Fibroblast of villous mesenchyme (primary cell): ENCODE measurements around the gene RPS26. TPM values are rescaled to one million over a fixed set of nuclear protein-coding genes. Genes with fewer than 3 reads are reported as not detected.
"Not testable (repeated sequence)": the region's sequence is repeated elsewhere in the genome, so short reads cannot be mapped to it uniquely, and the experiment has no call there.

Source experiments
- DNase-seq: peaks from one replicate; pipeline ENCODE4 v3.0.0-alpha.2; 2010; ENCODE audit warnings: low read depth
- H3K4me3 ChIP-seq: 2 replicates; pipeline ENCODE4 v1.5.1; 2011; ENCODE audit warnings: low read depth, mild to moderate bottlenecking, low read length
- total RNA-seq: library from RNA; depleted of rRNA; stranded (reverse); fragments of >200 nt; gene quantifications from 2 replicates; pipeline ENCODE4 v1.2.3, GENCODE V29; 2012
- TF ChIP-seq, protein P1 (sequence below): IDR thresholded peaks from 2 replicates; pipeline ENCODE4 v1.5.1; 2012; ENCODE audit warnings: low read depth, mild to moderate bottlenecking, low read length; ENCODE audit not compliant: insufficient read depth

The RPS26 gene
- total RNA-seq: 197 and 313 TPM in 2 replicates

- TF ChIP-seq, protein P1, sequence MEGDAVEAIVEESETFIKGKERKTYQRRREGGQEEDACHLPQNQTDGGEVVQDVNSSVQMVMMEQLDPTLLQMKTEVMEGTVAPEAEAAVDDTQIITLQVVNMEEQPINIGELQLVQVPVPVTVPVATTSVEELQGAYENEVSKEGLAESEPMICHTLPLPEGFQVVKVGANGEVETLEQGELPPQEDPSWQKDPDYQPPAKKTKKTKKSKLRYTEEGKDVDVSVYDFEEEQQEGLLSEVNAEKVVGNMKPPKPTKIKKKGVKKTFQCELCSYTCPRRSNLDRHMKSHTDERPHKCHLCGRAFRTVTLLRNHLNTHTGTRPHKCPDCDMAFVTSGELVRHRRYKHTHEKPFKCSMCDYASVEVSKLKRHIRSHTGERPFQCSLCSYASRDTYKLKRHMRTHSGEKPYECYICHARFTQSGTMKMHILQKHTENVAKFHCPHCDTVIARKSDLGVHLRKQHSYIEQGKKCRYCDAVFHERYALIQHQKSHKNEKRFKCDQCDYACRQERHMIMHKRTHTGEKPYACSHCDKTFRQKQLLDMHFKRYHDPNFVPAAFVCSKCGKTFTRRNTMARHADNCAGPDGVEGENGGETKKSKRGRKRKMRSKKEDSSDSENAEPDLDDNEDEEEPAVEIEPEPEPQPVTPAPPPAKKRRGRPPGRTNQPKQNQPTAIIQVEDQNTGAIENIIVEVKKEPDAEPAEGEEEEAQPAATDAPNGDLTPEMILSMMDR: peak; percentile 46
- H3K4me3 ChIP-seq: peak within 1 kb of the TSS; percentile 99
- peak; percentile 100 for DNase-seq
Observed at GRCh38 chr12:56041552-56042429, at the start of gene RPS26. Gene RPS26 (plus strand): TSS chr12:56041918. CDS start chr12:56042167, 249 bp downstream.

GRCh38 chr12:55993230-55993853, 48.4 kb upstream of the RPS26 start:
- TF ChIP-seq, protein P1: no peak
- H3K4me3 ChIP-seq: no peak overlapping the region
- no peak for DNase-seq

- DNase-seq: no peak
- H3K4me3 ChIP-seq: no peak overlapping the region
- TF ChIP-seq, protein P1: no peak
Observed at GRCh38 chr12:55995366-55995765, 46.4 kb upstream of the RPS26 start.

DNA sequence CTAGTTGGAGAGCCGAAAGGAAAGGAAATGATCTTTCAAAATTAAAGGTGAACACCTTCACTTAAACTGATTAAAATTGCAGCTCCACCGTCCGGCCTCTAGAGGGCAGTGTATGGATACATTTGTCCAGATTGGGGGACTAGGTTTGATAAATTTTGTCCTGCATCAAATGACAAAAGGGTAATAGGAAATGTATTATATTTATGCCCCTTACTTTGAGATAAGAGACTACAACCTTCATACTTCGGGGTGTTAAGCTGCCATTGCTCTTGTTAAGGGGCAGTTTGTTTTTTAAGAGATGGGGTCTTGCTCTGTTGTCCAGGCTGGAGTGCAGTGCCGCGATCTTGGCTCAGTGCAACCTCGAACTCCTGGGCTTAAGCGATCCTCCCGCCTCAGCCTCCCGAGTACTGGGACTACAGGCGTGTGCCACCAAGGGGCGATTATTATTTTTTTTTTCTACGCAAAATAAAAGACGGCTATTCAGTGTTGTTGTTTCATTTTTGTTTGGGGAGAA, 45.5 kb upstream of the RPS26 start:
- peak overlapping the region; percentile 78 for H3K4me3 ChIP-seq
- TF ChIP-seq, protein P1: peak; percentile 84
- DNase-seq: peak; percentile 74

GRCh38 chr12:55996715-55997534, 44.8 kb upstream of the RPS26 start, which contains the start of gene SUOX:
Gene SUOX (plus strand): TSS chr12:55997276. CDS start chr12:56002222, 4,946 bp downstream.
- TF ChIP-seq, protein P1: peak; percentile 5

DNA sequence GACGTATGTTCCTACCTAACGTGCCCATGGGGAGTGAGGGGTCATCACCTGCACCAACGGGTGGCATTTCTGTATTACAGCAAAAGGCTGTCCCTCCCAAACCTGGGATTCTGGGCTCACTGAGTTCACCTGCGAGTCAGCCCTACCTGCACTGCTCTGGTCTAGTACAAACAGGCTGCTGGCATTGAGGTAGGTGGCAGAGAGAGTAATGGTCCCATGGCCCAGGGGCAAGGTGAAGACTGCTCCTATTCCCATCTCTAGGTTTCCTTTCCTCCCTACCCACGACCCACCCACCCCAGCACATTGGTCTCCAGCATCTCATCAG, 44.2 kb upstream of the RPS26 start:
- TF ChIP-seq, protein P1: no peak
- DNase-seq: no peak
- H3K4me3 ChIP-seq: peak overlapping the region; percentile 78

More at GRCh38 chr12:55996715-55997534, 44.8 kb upstream of the RPS26 start, which contains the start of gene SUOX:
- peak within 1 kb of the TSS; percentile 78 for H3K4me3 ChIP-seq
- peak; percentile 98 for DNase-seq

DNA sequence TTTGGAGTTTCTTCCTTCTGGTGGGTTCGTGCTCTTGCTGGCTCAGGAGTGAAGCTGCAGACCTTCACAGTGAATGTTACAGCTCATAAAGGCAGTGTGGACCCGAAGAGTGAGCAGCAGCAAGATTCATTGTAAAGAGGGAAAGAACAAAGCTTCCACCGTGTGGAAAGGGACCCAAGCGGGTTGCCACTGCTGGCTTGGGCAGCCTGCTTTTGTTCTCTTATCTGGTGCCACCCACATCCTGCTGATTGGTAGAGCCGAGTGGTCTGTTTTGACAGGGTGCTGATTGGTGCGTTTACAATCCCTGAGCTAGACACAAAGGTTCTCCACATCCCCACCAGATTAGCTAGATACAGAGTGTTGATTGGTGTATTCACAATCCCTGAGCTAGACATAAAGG, 42.2 kb upstream of the RPS26 start:
- H3K4me3 ChIP-seq, DNase-seq: not testable (repeated sequence)

- DNase-seq, H3K4me3 ChIP-seq: not testable (repeated sequence)
Observed at GRCh38 chr12:55999999-56000540, 41.6 kb upstream of the RPS26 start.
